Activated CD8-positive, alpha-beta T cell treated with anti-CD3 and anti-CD28 coated beads for 36 hours (primary cell): Measurements from ENCODE around the gene HINFP. TPM values are rescaled to one million over a fixed set of nuclear protein-coding genes. Genes with fewer than 3 reads are reported as not detected.

Experiments
- ATAC-seq: fragments of 200-7000 bp; cut with Tn5 transposase; one replicate; pipeline ENCODE4 v1.10.0; 2021; ENCODE audit warnings: mild to moderate bottlenecking, moderate library complexity
- CTCF ChIA-PET: fragments of 350-600 bp; sonication (Branson Sonifier 250); formaldehyde crosslinking; loops from one replicate; lab custom pipeline; 2021; ENCODE audit warnings: antibody characterized with exemption; lab: Charles Lee
- POLR2A ChIA-PET: fragments of 350-600 bp; sonication (Branson Sonifier 250); formaldehyde crosslinking; loops from one replicate; lab custom pipeline; 2021; ENCODE audit warnings: antibody characterized with exemption; lab: Charles Lee
- DNase-seq: peaks from one replicate; pipeline ENCODE4 v3.0.0-alpha.2; 2020
- H3K27ac Mint-ChIP-seq: one replicate; pipeline ENCODE4 v1.8.0; 2021; ENCODE audit warnings: mild to moderate bottlenecking, mixed read lengths
- H3K27me3 Mint-ChIP-seq: one replicate; pipeline ENCODE4 v1.8.0; 2021; ENCODE audit warnings: mixed read lengths
- H3K36me3 Mint-ChIP-seq: one replicate; pipeline ENCODE4 v1.8.0; 2021; ENCODE audit warnings: low read depth, mixed read lengths
- H3K4me1 Mint-ChIP-seq: one replicate; pipeline ENCODE4 v1.8.0; 2021; ENCODE audit warnings: low read depth, mixed read lengths
- H3K4me3 Mint-ChIP-seq: one replicate; pipeline ENCODE4 v1.8.0; 2021; ENCODE audit warnings: mild to moderate bottlenecking, moderate library complexity, mixed read lengths
- H3K9me3 Mint-ChIP-seq: one replicate; pipeline ENCODE4 v1.8.0; 2021; ENCODE audit warnings: mixed read lengths
- intact Hi-C: fragments of 100-400 bp; cut with micrococcal nuclease; formaldehyde crosslinking; loops from one replicate; pipeline ENCODE4 v1.10.0; 2022
- total RNA-seq, 2 experiments: library from RNA; stranded (reverse); gene quantifications; one replicate each; pipeline ENCODE4 v1.2.3, GENCODE V29; 2021
- TF ChIP-seq, protein P1 (sequence below): fragments of 200-600 bp; IDR thresholded peaks from one replicate; pipeline ENCODE4 v1.8.0; 2022; ENCODE audit warnings: antibody characterized with exemption, mild to moderate bottlenecking

HINFP gene
- total RNA-seq, 2 experiments from 2014 or later, result 23.9 to 26.5 TPM

DNA sequence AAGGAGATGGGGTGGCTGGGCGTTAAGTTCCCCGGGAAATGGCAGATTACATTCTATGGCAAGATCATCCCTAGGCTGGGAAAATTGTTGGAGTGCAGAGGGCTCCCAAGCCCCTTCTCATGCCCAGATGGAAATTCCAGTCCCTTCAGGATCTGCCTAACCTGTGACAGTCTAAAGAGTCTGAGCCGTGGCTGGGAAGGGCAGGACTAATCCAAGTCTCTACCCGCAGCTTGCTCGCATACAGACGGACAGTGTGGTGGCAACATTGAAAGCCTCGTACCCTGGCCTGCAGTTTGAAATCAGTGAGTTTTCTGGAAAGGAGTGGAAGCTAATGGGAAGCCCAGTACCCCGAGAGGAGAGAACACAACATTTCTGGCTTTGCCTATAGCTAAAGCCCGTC, 33.0 kb upstream of the HINFP start:
- TF ChIP-seq, protein P1, sequence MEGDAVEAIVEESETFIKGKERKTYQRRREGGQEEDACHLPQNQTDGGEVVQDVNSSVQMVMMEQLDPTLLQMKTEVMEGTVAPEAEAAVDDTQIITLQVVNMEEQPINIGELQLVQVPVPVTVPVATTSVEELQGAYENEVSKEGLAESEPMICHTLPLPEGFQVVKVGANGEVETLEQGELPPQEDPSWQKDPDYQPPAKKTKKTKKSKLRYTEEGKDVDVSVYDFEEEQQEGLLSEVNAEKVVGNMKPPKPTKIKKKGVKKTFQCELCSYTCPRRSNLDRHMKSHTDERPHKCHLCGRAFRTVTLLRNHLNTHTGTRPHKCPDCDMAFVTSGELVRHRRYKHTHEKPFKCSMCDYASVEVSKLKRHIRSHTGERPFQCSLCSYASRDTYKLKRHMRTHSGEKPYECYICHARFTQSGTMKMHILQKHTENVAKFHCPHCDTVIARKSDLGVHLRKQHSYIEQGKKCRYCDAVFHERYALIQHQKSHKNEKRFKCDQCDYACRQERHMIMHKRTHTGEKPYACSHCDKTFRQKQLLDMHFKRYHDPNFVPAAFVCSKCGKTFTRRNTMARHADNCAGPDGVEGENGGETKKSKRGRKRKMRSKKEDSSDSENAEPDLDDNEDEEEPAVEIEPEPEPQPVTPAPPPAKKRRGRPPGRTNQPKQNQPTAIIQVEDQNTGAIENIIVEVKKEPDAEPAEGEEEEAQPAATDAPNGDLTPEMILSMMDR, result no peak
- DNase-seq (no peak), ATAC-seq (no peak)
- no peaks in the 10 kb centered on the region for H3K27me3 Mint-ChIP-seq
- H3K4me1 Mint-ChIP-seq, result peaks cover 31% of the 10 kb centered on the region
- H3K4me3 Mint-ChIP-seq, result no peak overlapping the region
- ChIA-PET CTCF (interaction anchor here (1.2 to 2.2 kb wide), 2 partner anchors 21 to 108 kb away, joined by 3 to 5 read pairs; partner anchors contain the start of gene VPS11), POLR2A (interaction anchor here (0.9 kb wide), 1 partner anchor 70 kb away, joined by 3 read pairs; the partner anchor contains the start of genes RPS25 and TRAPPC4)
- H3K9me3 Mint-ChIP-seq, result no peaks in the 10 kb centered on the region
- intact Hi-C loops, result no loop called here
- H3K27ac Mint-ChIP-seq, result no peak overlapping the region
- H3K36me3 Mint-ChIP-seq, result peaks cover 27% of the 10 kb centered on the region

DNA sequence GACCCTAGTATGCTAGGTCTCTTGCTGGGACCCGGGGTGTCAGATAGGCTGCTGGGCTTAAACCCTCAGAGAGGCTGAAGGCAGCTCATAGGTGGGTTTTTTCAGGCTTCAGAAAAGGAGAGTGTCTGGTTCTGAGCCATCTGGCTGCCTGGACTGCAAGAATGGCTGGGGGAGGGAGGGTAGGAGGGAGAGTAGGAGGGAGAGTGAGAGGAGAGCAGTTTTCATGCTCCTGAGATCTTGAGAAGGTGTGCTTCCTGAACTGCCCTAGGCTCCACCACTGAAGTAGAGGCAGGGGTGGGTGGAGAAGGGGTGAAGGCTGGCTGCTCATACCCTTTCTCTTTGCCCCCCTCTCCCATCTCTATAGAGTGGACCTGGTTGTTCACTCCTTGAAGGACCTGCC, 32.1 kb upstream of the HINFP start:
- ChIA-PET POLR2A (interaction anchor here (0.9 to 1.0 kb wide), 2 partner anchors 12 to 71 kb away, joined by 3 read pairs; partner anchors contain the start of genes DPAGT1, RPS25 and TRAPPC4), CTCF (interaction anchor here (2.2 kb wide), 1 partner anchor 21 kb away, joined by 5 read pairs; the partner anchor contains the start of gene VPS11)
- intact Hi-C loops, result no loop called here
- Mint-ChIP-seq H3K36me3 (peaks cover 36% of the 10 kb centered on the region), H3K9me3 (no peaks in the 10 kb centered on the region), H3K27me3 (no peaks in the 10 kb centered on the region), H3K4me3 (no peak overlapping the region), H3K4me1 (peaks cover 29% of the 10 kb centered on the region), H3K27ac (no peak overlapping the region)
- DNase-seq, result no peak
- TF ChIP-seq, protein P1, result no peak
- ATAC-seq, result no peak

DNA sequence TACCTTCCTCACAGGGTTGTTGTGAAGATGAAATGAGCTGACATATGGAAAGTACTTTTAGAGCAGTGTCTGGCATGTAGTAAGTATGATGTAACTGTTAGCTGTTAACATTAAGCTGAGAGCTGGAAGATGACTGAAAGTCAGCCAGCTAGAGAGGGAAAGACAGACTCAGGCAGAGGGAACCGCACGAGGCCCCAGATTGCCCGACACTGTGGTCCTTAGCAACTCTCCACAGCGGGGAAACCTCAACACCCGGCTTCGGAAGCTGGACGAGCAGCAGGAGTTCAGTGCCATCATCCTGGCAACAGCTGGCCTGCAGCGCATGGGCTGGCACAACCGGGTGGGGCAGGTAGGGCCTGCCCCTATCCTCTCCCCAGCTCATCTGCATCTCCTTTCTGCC, 30.2 kb upstream of the HINFP start:
- no peak overlapping the region for H3K4me3 Mint-ChIP-seq
- no peak overlapping the region for H3K27ac Mint-ChIP-seq
- H3K27me3 Mint-ChIP-seq, result peaks cover 1% of the 10 kb centered on the region
- ATAC-seq (no peak), DNase-seq (no peak)
- peaks cover 26% of the 10 kb centered on the region for H3K4me1 Mint-ChIP-seq
- POLR2A ChIA-PET, result interaction anchor here (0.7 to 7.0 kb wide), 9 partner anchors 9 to 34 kb away, joined by 3 to 107 read pairs (median 5); partner anchors contain the start of genes C2CD2L, DPAGT1, HYOU1 and VPS11
- CTCF ChIA-PET, result interaction anchor here (0.6 to 1.3 kb wide), 3 partner anchors 9 to 249 kb away, joined by 3 to 4 read pairs (median 3); no protein-coding TSS in a partner anchor
- intact Hi-C loops, result no loop called here
- H3K36me3 Mint-ChIP-seq, result peaks cover 46% of the 10 kb centered on the region
- TF ChIP-seq, protein P1, result no peak
- no peaks in the 10 kb centered on the region for H3K9me3 Mint-ChIP-seq

DNA sequence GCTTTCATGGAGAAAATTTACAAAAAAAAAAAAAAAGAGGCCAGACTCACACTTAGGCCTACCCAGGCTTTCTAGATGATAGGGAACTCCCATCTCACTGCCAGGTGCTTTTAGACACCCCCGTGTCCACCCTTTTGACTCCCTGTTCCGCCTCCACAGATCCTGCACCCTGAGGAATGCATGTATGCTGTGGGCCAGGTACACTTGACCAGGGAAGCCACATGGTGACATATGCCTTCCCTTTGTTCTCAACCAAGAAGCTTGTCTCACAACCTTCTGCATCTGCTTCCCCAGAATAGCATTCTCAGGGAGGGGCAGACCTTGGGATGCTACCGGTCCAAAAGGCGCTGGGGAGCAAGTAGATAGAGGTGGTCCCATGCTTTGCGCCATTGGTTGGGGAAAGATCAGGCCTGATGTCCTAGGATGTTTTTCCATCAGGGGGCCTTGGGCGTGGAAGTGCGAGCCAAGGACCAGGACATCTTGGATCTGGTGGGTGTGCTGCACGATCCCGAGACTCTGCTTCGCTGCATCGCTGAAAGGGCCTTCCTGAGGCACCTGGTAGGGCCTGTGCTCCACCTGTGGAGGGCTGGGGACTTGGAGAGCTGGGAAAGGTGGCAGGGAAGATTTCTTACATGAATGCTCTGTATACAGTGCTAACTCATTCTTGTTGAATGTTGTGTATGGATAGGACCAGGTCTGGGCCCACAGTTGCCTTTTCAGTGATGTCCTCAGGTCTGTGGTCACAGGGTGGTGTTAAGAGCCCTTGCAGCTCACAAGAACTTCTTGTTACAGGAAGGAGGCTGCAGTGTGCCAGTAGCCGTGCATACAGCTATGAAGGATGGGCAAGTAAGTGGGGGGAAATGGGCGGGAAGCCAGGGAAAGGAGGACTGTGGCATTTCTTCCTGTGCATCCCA, 29.2 kb upstream of the HINFP start:
- peaks cover 55% of the 10 kb centered on the region for H3K36me3 Mint-ChIP-seq
- TF ChIP-seq, protein P1, result no peak

More for the DNA sequence above, 29.2 kb upstream of the HINFP start:
- ChIA-PET CTCF (interaction anchor here (0.6 to 1.5 kb wide), 5 partner anchors 8 to 231 kb away, joined by 3 to 4 read pairs (median 3); partner anchors contain the start of genes C2CD2L and VPS11), POLR2A (interaction anchor here (0.6 to 7.0 kb wide), 21 partner anchors 7 to 231 kb away, joined by 3 to 107 read pairs (median 5); partner anchors contain the start of genes C2CD2L, DPAGT1, HINFP and HMBS)
- ATAC-seq, result no peak
- Mint-ChIP-seq H3K9me3 (no peaks in the 10 kb centered on the region), H3K27me3 (peaks cover 1% of the 10 kb centered on the region), H3K27ac (peak overlapping the region; percentile 17), H3K4me3 (peak overlapping the region; percentile 93), H3K4me1 (peaks cover 31% of the 10 kb centered on the region)
- no peak for DNase-seq
- intact Hi-C loops, result no loop called here
